Measurements from ENCODE around the gene SUGCT. TPM values are rescaled to one million over a fixed set of nuclear protein-coding genes. Genes with fewer than 3 reads are reported as not detected.

Gene SUGCT
- total and polyA plus RNA-seq, 9 of the 15 experiments (the other 6 are each of a cell fraction or from before 2014, with no cell fraction given) = 0.58 to 2.5 (median 1.4) TPM

DNA sequence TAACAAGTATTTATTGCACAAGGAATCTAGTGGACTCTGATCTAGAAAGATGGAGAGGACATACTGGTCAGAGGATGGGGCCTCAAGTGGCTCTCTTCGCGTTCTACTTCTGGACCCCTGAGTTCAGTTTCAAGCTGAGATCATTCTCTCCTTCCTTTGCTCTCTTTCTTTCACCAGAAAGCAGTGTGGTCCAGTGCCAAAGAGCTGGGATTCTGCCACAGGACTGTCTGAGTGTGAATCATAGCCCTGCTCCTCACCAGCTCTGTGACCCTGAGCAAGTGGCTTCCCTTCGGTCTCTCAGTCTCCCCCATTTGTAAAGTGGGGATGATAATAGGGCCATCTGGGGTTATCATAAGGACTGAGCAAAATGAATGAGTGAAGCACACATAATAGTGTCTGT, 715.2 kb downstream of the SUGCT start:
- no peak overlapping the region for H2AFZ ChIP-seq (ENCODE audit: low read depth, low read length)

More for the DNA sequence above, 715.2 kb downstream of the SUGCT start:
- no peak for ATAC-seq
- no peak for FAIRE-seq
- Histone ChIP-seq H3K27me3 (ENCODE audit: control insufficient read depth in 2 of 2, insufficient read depth in 2 of 2, low read length in 2 of 2) (no peaks in the 10 kb centered on the region), H3K36me3 (ENCODE audit: control insufficient read depth, insufficient read depth, low read length) (no peaks in the 10 kb centered on the region), H3K27ac (ENCODE audit: extremely low read depth, low read depth, low read length) (no peak overlapping the region), H3K79me2 (ENCODE audit: control insufficient read depth, insufficient read depth, low read length) (no peaks in the 10 kb centered on the region), H3K9me3 (replicated peaks; ENCODE audit: control insufficient read depth, insufficient read depth, low read depth, low read length) (no peaks in the 10 kb centered on the region), H3K4me3 (no peak overlapping the region), H4K20me1 (replicated peaks; ENCODE audit: control insufficient read depth, insufficient read depth, low read length) (no peaks in the 10 kb centered on the region), H3K4me2 (ENCODE audit: insufficient read depth, low read length) (no peak overlapping the region), H3K9me1 (ENCODE audit: control insufficient read depth, insufficient read depth, low read length) (no peaks in the 10 kb centered on the region), H3K9ac (ENCODE audit: insufficient read depth in 1 of 2, low read depth in 2 of 2, low read length in 2 of 2) (no peak overlapping the region), H3K4me1 (replicated peaks in 1 of 2; ENCODE audit: control insufficient read depth in 2 of 2, insufficient read depth in 2 of 2, low read length in 2 of 2) (no peaks in the 10 kb centered on the region)
- CTCF ChIA-PET (ENCODE audit: low intra/inter-chr PET ratio) = no interaction called here
- TF ChIP-seq PURB (CRISPR knock-in tag; IDR thresholded peaks at IDR 0.05; ENCODE audit: low read depth) (no peak), CEBPB (tag; IDR thresholded peaks at IDR 0.05) (no peak), MTA2 (IDR thresholded peaks at IDR 0.05; ENCODE audit: low read depth) (no peak), HMGXB4 (CRISPR knock-in tag; IDR thresholded peaks at IDR 0.05) (no peak), CBFB (CRISPR knock-in tag; IDR thresholded peaks at IDR 0.05) (no peak), TAF9B (IDR thresholded peaks at IDR 0.05; ENCODE audit: partially characterized antibody) (no peak), RBM17 (IDR thresholded peaks at IDR 0.05; ENCODE audit: borderline replicate concordance, low read depth, low read length) (no peak), ZBTB7A (IDR thresholded peaks at IDR 0.05; ENCODE audit: borderline replicate concordance, control insufficient read depth, low read depth, low read length) (no peak), ZNF408 (CRISPR knock-in tag; IDR thresholded peaks at IDR 0.05; ENCODE audit: low read depth) (no peak), POLR3A (IDR thresholded peaks at IDR 0.05; ENCODE audit: borderline replicate concordance, extremely low read depth, insufficient read depth, insufficient read length) (no peak), DPF2 (IDR thresholded peaks at IDR 0.05) (no peak)
- no peak for DNase-seq (ENCODE audit: extremely low read depth in 1 of 4, low spot score in 3 of 4)
- intact Hi-C loops (cut with micrococcal nuclease) (no loop called here), in situ Hi-C loops (cut with MboI) (no loop called here)
- no TSS peak for BruUV-seq (replicated peaks)
- 0% methylated on average over 1 of the region's 3 CpGs for whole genome bisulfite sequencing (ENCODE audit: insufficient coverage, low coverage, missing lambda C conversion rate)
- POLR2A ChIA-PET = interaction anchor here (0.9 kb wide), 1 partner anchor 22 kb away, joined by 3 read pairs; no protein-coding TSS in a partner anchor

All from K562 (cell line).